ENCODE results near the gene OAF. TPM values are rescaled to one million over a fixed set of nuclear protein-coding genes. Genes with fewer than 3 reads are reported as not detected.
A peak's percentile ranks its signal among the peaks of the same experiment; 100 is the strongest.

The OAF gene
- total and polyA plus RNA-seq, 2 of the 8 experiments (the other 6 are each of a cell fraction or from before 2014, with no cell fraction given): 1.3 to 1.5 TPM

DNA sequence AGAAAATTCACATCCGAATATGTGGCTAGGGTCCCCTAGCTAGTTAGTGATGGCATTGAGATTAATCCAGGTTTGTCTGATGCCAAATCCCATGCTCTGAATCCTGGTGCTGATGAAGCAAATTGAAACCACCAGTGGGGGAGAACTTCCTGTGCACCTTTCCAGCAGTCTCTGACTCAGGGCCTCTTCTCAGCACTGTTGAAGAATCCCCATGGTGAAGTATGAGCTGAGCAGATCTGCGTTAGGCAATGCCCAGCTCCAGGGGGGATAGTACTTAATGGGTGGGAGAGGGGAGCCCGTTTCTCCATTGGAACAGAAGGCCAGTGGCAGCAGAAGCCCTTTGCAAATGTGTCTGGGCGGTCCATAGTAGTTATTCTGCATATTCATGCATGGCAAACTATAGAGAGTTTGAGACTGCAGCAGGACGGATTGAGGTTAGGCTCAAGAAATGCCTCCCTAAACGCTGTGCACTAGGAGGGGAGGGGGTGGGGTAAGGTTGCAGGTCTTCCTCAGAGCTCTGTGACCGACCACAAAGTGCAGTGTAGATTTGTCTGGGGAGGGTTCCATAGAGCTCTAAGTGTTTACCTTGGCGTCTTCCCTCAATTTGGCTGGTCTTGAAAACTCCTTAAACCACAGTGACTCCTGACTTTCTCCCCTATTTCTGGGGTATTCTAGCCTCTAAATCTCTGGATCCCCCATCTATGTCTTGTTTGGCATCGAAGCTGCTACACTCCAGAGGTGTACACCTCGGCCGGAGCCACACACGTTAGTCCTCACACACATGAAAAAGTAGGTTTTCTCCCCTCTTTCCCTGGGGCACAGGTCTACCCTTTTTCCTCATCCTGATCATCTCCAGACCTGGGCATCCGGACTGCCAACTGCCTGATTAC is 33.9 kb downstream of the OAF start:
- CTCF ChIA-PET (ENCODE audit: partially characterized antibody): interaction anchor here (0.7 to 41.2 kb wide), 13 partner anchors 7 to 868 kb away, joined by 3 to 1412 read pairs (median 4); partner anchors contain the start of gene POU2F3
- no peak overlapping the region for H3K4me3 ChIP-seq (ENCODE audit: extremely low read depth in 1 of 4, insufficient read depth in 2 of 4, low read depth in 3 of 4, low read length in 4 of 4)

More for the DNA sequence above, 33.9 kb downstream of the OAF start:
- H2AFZ ChIP-seq (ENCODE audit: low read length): no peak overlapping the region
- peaks cover 4% of the 10 kb centered on the region; the same call in 1 of the 2 replicates for H3K23me2 ChIP-seq (ENCODE audit: low read depth, low read length)
- H3K27ac ChIP-seq (ENCODE audit: low read depth, low read length): no peak overlapping the region
- no peak overlapping the region for H2BK20ac ChIP-seq (ENCODE audit: low read length)
- no peak overlapping the region for H2BK5ac ChIP-seq (ENCODE audit: low read depth, low read length)
- 68% methylated on average over 13 of the region's 13 CpGs; no CpG with 5 or more reads in 1 of the 2 experiments for WGBS, 2 experiments (ENCODE audit: extremely low coverage in 1 of 2, insufficient coverage in 1 of 2, insufficient read length in 1 of 2, insufficient replicate concordance in 2 of 2, low coverage in 1 of 2, low lambda C conversion rate in 2 of 2, missing lambda C conversion rate in 1 of 2)
- H2BK12ac ChIP-seq (ENCODE audit: low read depth, low read length): no peak overlapping the region; the same call in 1 of the 2 replicates
- H2AK5ac ChIP-seq (ENCODE audit: low read depth, low read length): 0 out of 2 replicates have a peak overlapping the region, but pooled peaks have one; percentile 33
- no peak overlapping the region for H4K5ac ChIP-seq (ENCODE audit: insufficient read length, low read depth, low read length)
- no peaks in the 10 kb centered on the region for H3K9me3 ChIP-seq (ENCODE audit: insufficient read depth in 2 of 2, low read depth in 1 of 2, low read length in 1 of 2)
- H3K14ac ChIP-seq (ENCODE audit: insufficient read length): no peak overlapping the region
- FAIRE-seq: no peak
- H3K79me1 ChIP-seq (ENCODE audit: low read depth, low read length): no peaks in the 10 kb centered on the region
- H3K79me2 ChIP-seq (ENCODE audit: control insufficient read depth in 1 of 2, insufficient read depth in 2 of 2, low read length in 2 of 2): no peaks in the 10 kb centered on the region
- DNase-seq (ENCODE audit: low read depth in 1 of 2, low spot score in 2 of 2): no peak
- no peak overlapping the region for H3K9ac ChIP-seq (replicated peaks in 1 of 4; ENCODE audit: extremely low read depth in 1 of 4, low read depth in 3 of 4, low read length in 3 of 4)
- peaks cover 2 to 19% (median 5%) of the 10 kb centered on the region in 4 experiments for H3K4me1 ChIP-seq (replicated peaks in 1 of 4; ENCODE audit: control insufficient read depth in 3 of 4, insufficient read depth in 4 of 4, low read length in 3 of 4)
- H3K18ac ChIP-seq (ENCODE audit: extremely low read depth, low read length): no peak overlapping the region
- H3K36me3 ChIP-seq (ENCODE audit: control insufficient read depth in 2 of 4, insufficient read depth in 4 of 4, low read length in 3 of 4): no peaks in the 10 kb centered on the region
- H4K91ac ChIP-seq (replicated peaks; ENCODE audit: insufficient read length, low read length): no peak overlapping the region
- H2BK120ac ChIP-seq (replicated peaks; ENCODE audit: low read depth, low read length): no peak overlapping the region
- no peak for TF ChIP-seq RXRA (IDR thresholded peaks at IDR 0.05; ENCODE audit: insufficient read depth, low read depth, low read length)
- TF ChIP-seq HDAC6 (IDR thresholded peaks at IDR 0.05; ENCODE audit: low read depth, low read length): no peak
- TF ChIP-seq EZH2 (IDR thresholded peaks at IDR 0.05; ENCODE audit: low read depth, low read length, severe bottlenecking): no peak
- TF ChIP-seq SP1 (IDR thresholded peaks at IDR 0.05; ENCODE audit: low read depth, low read length): no peak
- no peak for TF ChIP-seq GABPA (IDR thresholded peaks at IDR 0.05; ENCODE audit: borderline replicate concordance, insufficient read depth, low read length)
- no peak for TF ChIP-seq CREB1 (IDR thresholded peaks at IDR 0.05)
- H3K27me3 ChIP-seq (replicated peaks in 1 of 4; ENCODE audit: control insufficient read depth in 3 of 4, extremely low read depth in 1 of 4, insufficient read depth in 3 of 4, low read length in 3 of 4): peaks cover 0 to 19% (median 15%) of the 10 kb centered on the region in 4 experiments; a peak in 6 of 7 replicates
- H3K56ac ChIP-seq (replicated peaks; ENCODE audit: insufficient read length, low read depth, low read length): no peak overlapping the region
- H3K23ac ChIP-seq (ENCODE audit: insufficient read length): no peak overlapping the region
- no peak overlapping the region for H3K4ac ChIP-seq (replicated peaks; ENCODE audit: insufficient read length, low read depth, low read length)
- POLR2A ChIA-PET (ENCODE audit: partially characterized antibody): interaction anchor here (1.2 to 1.3 kb wide), 3 partner anchors 8 to 39 kb away, joined by 3 to 4 read pairs (median 3); no protein-coding TSS in a partner anchor
- H2BK15ac ChIP-seq (ENCODE audit: low read length): no peak overlapping the region
- H4K20me1 ChIP-seq (replicated peaks in 1 of 2; ENCODE audit: control insufficient read depth in 1 of 2, insufficient read depth in 2 of 2, low read length in 2 of 2): no peaks in the 10 kb centered on the region
- H3K4me2 ChIP-seq (ENCODE audit: insufficient read depth in 1 of 2, low read depth in 2 of 2, low read length in 2 of 2): 0 out of 4 replicates have a peak overlapping the region, but pooled peaks of 1 of the 2 experiments have one; percentile 4
- H4K8ac ChIP-seq (ENCODE audit: extremely low read depth, insufficient read depth, low read length): no peak overlapping the region

All from H1 (cell line).